IPS DF 6.9 (cell line): Measurements from ENCODE around the gene ZFP28.

Experiments used
- DNase-seq: peaks from one replicate; pipeline ENCODE4 v3.0.0-alpha.2; 2013; ENCODE audit warnings: low read depth, low spot score
- H3K27ac ChIP-seq: one replicate; pipeline ENCODE4 v1.5.1; 2013; ENCODE audit warnings: low read length, control low read depth
- H3K27me3 ChIP-seq: 2 replicates; pipeline ENCODE4 v1.6.1; 2013; ENCODE audit warnings: mild to moderate bottlenecking, low read length; ENCODE audit not compliant: control insufficient read depth, insufficient read depth
- H3K36me3 ChIP-seq: 2 replicates; pipeline ENCODE4 v1.6.1; 2013; ENCODE audit warnings: low read length; ENCODE audit not compliant: control insufficient read depth, insufficient read depth
- H3K4me1 ChIP-seq: 2 replicates; pipeline ENCODE4 v1.6.1; 2013; ENCODE audit warnings: low read length; ENCODE audit not compliant: control insufficient read depth, insufficient read depth
- H3K4me3 ChIP-seq: 2 replicates; pipeline ENCODE4 v1.5.1; 2013; ENCODE audit warnings: mild to moderate bottlenecking, low read length
- H3K9me3 ChIP-seq: 2 replicates; pipeline ENCODE4 v1.6.1; 2013; ENCODE audit warnings: low read length, inconsistent platforms; ENCODE audit not compliant: control insufficient read depth, insufficient read depth
- WGBS: extraction: QIAGEN DNeasy Blood & Tissue Kit; methylation state at CpG from one replicate; pipeline ENCODE4 v1.1.7; 2013; ENCODE audit warnings: mixed read lengths, missing lambda C conversion rate; ENCODE audit not compliant: insufficient read length, insufficient coverage; 5-methylcytosine and 5-hydroxymethylcytosine counted together

Gene ZFP28

GRCh38 chr19:56595548-56595899 lies 56.8 kb downstream of the ZFP28 start:
- no peaks in the 10 kb centered on the region; the same call in 1 of the 2 replicates for H3K9me3 ChIP-seq
- WGBS: no CpG with 5 or more reads among the region's 4 CpGs

GRCh38 chr19:56596676-56597075 lies 57.9 kb downstream of the ZFP28 start:
- no peak for DNase-seq
- no CpG with 5 or more reads among the region's 4 CpGs for WGBS
- Histone ChIP-seq H3K4me3 (no peak overlapping the region), H3K27ac (no peak overlapping the region), H3K4me1 (peaks cover 3% of the 10 kb centered on the region), H3K9me3 (no peaks in the 10 kb centered on the region), H3K36me3 (no peaks in the 10 kb centered on the region), H3K27me3 (no peaks in the 10 kb centered on the region)

More at GRCh38 chr19:56595548-56595899, 56.8 kb downstream of the ZFP28 start:
- H3K36me3 ChIP-seq: no peaks in the 10 kb centered on the region
- no peak overlapping the region for H3K27ac ChIP-seq
- H3K4me1 ChIP-seq: peaks cover 3% of the 10 kb centered on the region
- DNase-seq: no peak
- H3K4me3 ChIP-seq: peak overlapping the region; percentile 95
- H3K27me3 ChIP-seq: no peaks in the 10 kb centered on the region

- Histone ChIP-seq H3K4me3 (no peak overlapping the region), H3K27ac (no peak overlapping the region)
- no CpG with 5 or more reads among the region's 4 CpGs for WGBS
These were observed 58.9 kb downstream of the ZFP28 start for GRCh38 chr19:56597696-56598095.

GRCh38 chr19:56601375-56601774 lies 62.6 kb downstream of the ZFP28 start:
- Histone ChIP-seq H3K4me1 (no peaks in the 10 kb centered on the region), H3K27ac (no peak overlapping the region), H3K4me3 (no peak overlapping the region), H3K27me3 (no peaks in the 10 kb centered on the region), H3K36me3 (no peaks in the 10 kb centered on the region), H3K9me3 (no peaks in the 10 kb centered on the region)
- no CpG with 5 or more reads among the region's 3 CpGs for WGBS
- no peak for DNase-seq

More at GRCh38 chr19:56597696-56598095, 58.9 kb downstream of the ZFP28 start:
- Histone ChIP-seq H3K27me3 (no peaks in the 10 kb centered on the region), H3K9me3 (no peaks in the 10 kb centered on the region), H3K4me1 (peaks cover 3% of the 10 kb centered on the region), H3K36me3 (no peaks in the 10 kb centered on the region)
- no peak for DNase-seq

- 100% methylated on average over 1 of the region's 6 CpGs for WGBS
- H3K4me3 ChIP-seq: no peak overlapping the region
- H3K27me3 ChIP-seq: no peaks in the 10 kb centered on the region
- no peaks in the 10 kb centered on the region for H3K9me3 ChIP-seq
- no peaks in the 10 kb centered on the region for H3K36me3 ChIP-seq
- DNase-seq: no peak
- no peak overlapping the region for H3K27ac ChIP-seq
- no peaks in the 10 kb centered on the region for H3K4me1 ChIP-seq
These were observed 65.1 kb downstream of the ZFP28 start for GRCh38 chr19:56603829-56604228.
